KMS-11 (cell line): ENCODE results near the gene COL5A3.
"Not testable (repeated sequence)": the region's sequence is repeated elsewhere in the genome, so short reads cannot be mapped to it uniquely, and the experiment has no call there.

ENCODE experiments used
- H2AFZ ChIP-seq: fragments of 200-600 bp; sonication (generic); 2 replicates; pipeline ENCODE4 v1.6.1; 2016; ENCODE audit warnings: antibody characterized with exemption, mixed run types, low read depth
- H3K27ac ChIP-seq: fragments of 200-600 bp; sonication (generic); 2 replicates; pipeline ENCODE4 v1.6.1; 2016; ENCODE audit warnings: mild to moderate bottlenecking, mixed run types
- H3K27me3 ChIP-seq: fragments of 200-600 bp; sonication (generic); 2 replicates; pipeline ENCODE4 v1.6.1; 2017; ENCODE audit warnings: mild to moderate bottlenecking, low read depth, mixed run types, moderate library complexity; ENCODE audit not compliant: insufficient read depth
- H3K36me3 ChIP-seq: fragments of 200-600 bp; sonication (generic); 2 replicates; pipeline ENCODE4 v1.6.1; 2017; ENCODE audit warnings: mild to moderate bottlenecking, mixed run types; ENCODE audit not compliant: insufficient read depth
- H3K4me1 ChIP-seq: fragments of 200-600 bp; sonication (generic); 2 replicates; pipeline ENCODE4 v1.6.1; 2016; ENCODE audit warnings: mild to moderate bottlenecking, low read depth, mixed run types; ENCODE audit not compliant: poor library complexity, severe bottlenecking
- H3K4me2 ChIP-seq: fragments of 200-600 bp; sonication (generic); 2 replicates; pipeline ENCODE4 v1.7.0; 2016; ENCODE audit warnings: mild to moderate bottlenecking, mixed run types
- H3K4me3 ChIP-seq: fragments of 200-600 bp; sonication (generic); IDR thresholded peaks from 2 replicates; pipeline ENCODE4 v1.6.1; 2017; ENCODE audit warnings: low read depth, low read length, mixed read lengths; ENCODE audit not compliant: insufficient read depth
- H3K79me2 ChIP-seq: fragments of 200-600 bp; sonication (generic); 2 replicates; pipeline ENCODE4 v1.6.1; 2016; ENCODE audit warnings: low read depth, mixed run types; ENCODE audit not compliant: insufficient read depth
- H3K9ac ChIP-seq: fragments of 200-600 bp; sonication (generic); 2 replicates; pipeline ENCODE4 v1.6.1; 2016; ENCODE audit warnings: mild to moderate bottlenecking, mixed run types
- H4K20me1 ChIP-seq: fragments of 200-600 bp; sonication (generic); 2 replicates; pipeline ENCODE4 v1.6.1; 2016; ENCODE audit warnings: mild to moderate bottlenecking, mixed run types; ENCODE audit not compliant: insufficient read depth
- TF ChIP-seq, protein P1 (sequence below): fragments of 200-600 bp; sonication (generic); conservative IDR thresholded peaks from 2 replicates; pipeline ENCODE4 v1.6.1; 2017; ENCODE audit warnings: low read depth, mild to moderate bottlenecking, antibody characterized with exemption, low read length, moderate library complexity, mixed read lengths

The COL5A3 gene

DNA sequence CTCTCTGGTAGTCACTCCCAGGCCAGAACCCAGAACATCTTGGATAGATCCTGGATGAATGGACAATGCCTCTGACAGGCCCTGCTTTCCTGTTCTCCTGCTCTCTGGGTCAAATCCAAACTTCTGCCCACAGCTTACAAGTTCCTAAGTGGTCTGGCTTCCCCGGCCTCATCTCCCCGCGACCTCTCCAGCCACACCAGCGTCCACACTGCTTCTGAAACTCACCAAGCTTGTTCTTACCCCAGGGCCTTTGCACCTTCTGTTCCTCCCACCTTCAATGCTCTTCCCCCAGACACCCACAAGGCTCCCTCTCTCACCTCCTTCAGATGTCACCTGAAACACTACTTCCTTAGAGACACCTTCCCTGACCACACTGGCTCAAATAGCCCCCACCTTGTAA lies 77.5 kb downstream of the COL5A3 start:
- TF ChIP-seq, protein P1, sequence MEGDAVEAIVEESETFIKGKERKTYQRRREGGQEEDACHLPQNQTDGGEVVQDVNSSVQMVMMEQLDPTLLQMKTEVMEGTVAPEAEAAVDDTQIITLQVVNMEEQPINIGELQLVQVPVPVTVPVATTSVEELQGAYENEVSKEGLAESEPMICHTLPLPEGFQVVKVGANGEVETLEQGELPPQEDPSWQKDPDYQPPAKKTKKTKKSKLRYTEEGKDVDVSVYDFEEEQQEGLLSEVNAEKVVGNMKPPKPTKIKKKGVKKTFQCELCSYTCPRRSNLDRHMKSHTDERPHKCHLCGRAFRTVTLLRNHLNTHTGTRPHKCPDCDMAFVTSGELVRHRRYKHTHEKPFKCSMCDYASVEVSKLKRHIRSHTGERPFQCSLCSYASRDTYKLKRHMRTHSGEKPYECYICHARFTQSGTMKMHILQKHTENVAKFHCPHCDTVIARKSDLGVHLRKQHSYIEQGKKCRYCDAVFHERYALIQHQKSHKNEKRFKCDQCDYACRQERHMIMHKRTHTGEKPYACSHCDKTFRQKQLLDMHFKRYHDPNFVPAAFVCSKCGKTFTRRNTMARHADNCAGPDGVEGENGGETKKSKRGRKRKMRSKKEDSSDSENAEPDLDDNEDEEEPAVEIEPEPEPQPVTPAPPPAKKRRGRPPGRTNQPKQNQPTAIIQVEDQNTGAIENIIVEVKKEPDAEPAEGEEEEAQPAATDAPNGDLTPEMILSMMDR = no peak
- Histone ChIP-seq H3K27ac (no peak overlapping the region), H3K36me3 (no peaks in the 10 kb centered on the region), H3K9ac (no peak overlapping the region), H4K20me1 (no peaks in the 10 kb centered on the region), H3K4me3 (no peak overlapping the region), H3K4me1 (no peaks in the 10 kb centered on the region), H3K27me3 (peaks cover 59% of the 10 kb centered on the region), H3K4me2 (no peak overlapping the region), H2AFZ (no peak overlapping the region), H3K79me2 (no peaks in the 10 kb centered on the region)

DNA sequence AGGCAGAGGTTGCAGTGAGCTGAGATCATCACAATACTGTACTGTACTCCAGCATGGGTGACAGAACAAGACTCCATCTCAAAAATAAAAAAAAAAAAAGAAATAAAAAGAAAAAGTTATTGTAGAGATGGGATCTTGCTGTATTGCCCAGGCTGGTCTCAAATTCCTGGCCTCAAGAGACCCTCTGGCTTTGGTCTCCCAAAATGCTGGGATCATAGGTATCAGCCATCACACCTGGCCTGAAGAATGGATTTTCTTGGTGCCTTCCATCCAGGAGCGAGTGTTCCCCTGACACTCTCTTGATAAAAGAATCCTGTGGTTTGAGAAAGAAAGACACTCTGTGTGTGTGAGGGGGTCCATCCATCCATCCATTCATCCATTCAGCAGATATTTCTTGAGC lies 78.7 kb downstream of the COL5A3 start:
- no peaks in the 10 kb centered on the region for H3K36me3 ChIP-seq
- TF ChIP-seq, protein P1 = no peak
- H3K9ac ChIP-seq = no peak overlapping the region
- H3K79me2 ChIP-seq = no peaks in the 10 kb centered on the region
- H3K27ac ChIP-seq = no peak overlapping the region
- H3K4me3 ChIP-seq = no peak overlapping the region
- H3K27me3 ChIP-seq = peaks cover 70% of the 10 kb centered on the region
- H3K4me1 ChIP-seq = no peaks in the 10 kb centered on the region
- no peak overlapping the region for H2AFZ ChIP-seq
- no peak overlapping the region for H3K4me2 ChIP-seq
- no peaks in the 10 kb centered on the region for H4K20me1 ChIP-seq

DNA sequence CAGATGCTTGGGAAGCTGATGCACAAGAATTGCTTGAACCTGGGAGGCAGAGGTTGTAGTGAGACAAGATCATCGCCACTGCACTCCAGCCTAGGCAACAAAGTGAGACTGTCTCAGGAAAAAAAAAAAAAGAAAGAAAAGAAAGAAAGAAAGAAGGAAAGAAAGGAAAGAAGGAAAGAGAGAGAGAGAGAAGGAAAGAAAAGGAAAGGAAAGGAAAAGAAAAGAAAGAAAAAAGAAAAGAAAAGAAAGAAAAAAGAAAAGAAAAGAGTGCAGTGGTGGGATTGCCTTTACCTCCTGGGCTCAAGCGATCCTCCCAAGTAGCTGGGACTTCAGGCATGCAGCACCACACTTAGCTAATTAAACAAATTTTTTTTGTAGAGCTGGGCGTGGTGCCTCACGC lies 86.9 kb downstream of the COL5A3 start:
- TF ChIP-seq, protein P1 = no peak
- Histone ChIP-seq H3K9ac (no peak overlapping the region), H2AFZ (no peak overlapping the region), H4K20me1 (no peaks in the 10 kb centered on the region), H3K4me3 (no peak overlapping the region), H3K36me3 (no peaks in the 10 kb centered on the region), H3K27ac (no peak overlapping the region), H3K79me2 (no peaks in the 10 kb centered on the region), H3K27me3 (peaks cover 29% of the 10 kb centered on the region; the same call in 1 of the 2 replicates), H3K4me1 (no peaks in the 10 kb centered on the region), H3K4me2 (no peak overlapping the region)

DNA sequence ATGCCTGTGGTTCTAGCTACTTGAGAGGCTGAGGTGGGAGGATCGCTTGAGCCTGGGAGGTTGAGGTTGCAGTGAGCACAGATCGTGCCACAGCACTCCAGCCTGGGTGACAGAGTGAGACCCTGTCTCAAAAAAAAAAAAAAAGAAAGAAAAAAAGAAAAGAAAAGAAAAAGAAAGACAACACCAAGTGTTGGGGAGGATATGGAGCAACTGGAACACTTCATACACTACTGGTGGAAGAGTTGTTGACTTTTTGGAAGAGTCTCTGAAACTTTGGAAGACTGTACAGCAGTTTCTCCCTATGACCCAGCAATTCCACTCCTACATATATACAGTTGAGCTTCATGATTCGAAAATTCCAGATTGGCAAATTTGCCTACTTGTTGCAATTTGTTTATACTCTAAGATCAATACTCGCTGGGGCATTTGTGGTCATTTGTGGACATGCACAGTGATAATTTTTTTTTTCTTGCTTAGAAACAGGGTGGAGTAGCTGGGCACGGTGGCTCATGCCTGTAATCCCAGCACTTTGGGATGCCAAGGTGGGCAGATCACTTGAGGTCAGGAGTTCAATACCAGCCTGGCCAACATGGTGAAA lies 87.4 kb downstream of the COL5A3 start:
- not testable (repeated sequence) for H3K4me1 ChIP-seq, H3K9ac ChIP-seq, H3K36me3 ChIP-seq, H3K4me3 ChIP-seq, H4K20me1 ChIP-seq, H3K27ac ChIP-seq, H3K4me2 ChIP-seq, H3K79me2 ChIP-seq, H2AFZ ChIP-seq
- H3K27me3 ChIP-seq = peaks cover 24% of the 10 kb centered on the region; the same call in 1 of the 2 replicates

DNA sequence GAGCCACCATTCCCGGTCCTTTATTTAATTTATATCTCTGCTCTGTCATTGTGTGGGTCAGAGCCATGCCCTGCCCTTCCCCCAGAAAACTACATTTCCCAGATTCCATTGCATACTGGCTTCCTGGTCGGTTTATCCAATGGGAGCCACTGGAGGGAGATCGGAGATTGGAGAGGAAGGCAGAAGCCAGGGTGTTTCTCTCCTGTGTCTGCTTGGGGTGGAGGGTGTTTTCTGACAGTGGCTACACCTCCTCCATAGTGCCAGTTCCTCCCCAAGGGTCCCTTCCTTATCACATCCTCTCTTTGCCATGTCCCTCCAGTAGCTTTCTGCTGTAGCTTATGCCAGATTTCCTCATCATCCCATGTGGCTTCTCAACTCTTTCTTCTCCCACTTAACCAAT lies 93.0 kb downstream of the COL5A3 start:
- Histone ChIP-seq H4K20me1 (no peaks in the 10 kb centered on the region), H3K36me3 (no peaks in the 10 kb centered on the region), H2AFZ (no peak overlapping the region), H3K4me2 (no peak overlapping the region), H3K4me1 (no peaks in the 10 kb centered on the region), H3K27ac (no peak overlapping the region), H3K27me3 (peaks cover 8% of the 10 kb centered on the region; the same call in 1 of the 2 replicates), H3K9ac (no peak overlapping the region), H3K4me3 (no peak overlapping the region), H3K79me2 (no peaks in the 10 kb centered on the region)
- TF ChIP-seq, protein P1 = no peak
